Amniotic stem cell (primary cell): ENCODE measurements around the gene DACH1.

Experiments
- DNase-seq: peaks from one replicate; lab custom pipeline; 2025; lab: John Stamatoyannopoulos, UW

DACH1 gene

GRCh38 chr13:71774863-71775262 is 92.1 kb downstream of the DACH1 start:
- DNase-seq: no peak

- no peak for DNase-seq
These were observed 93.5 kb downstream of the DACH1 start for GRCh38 chr13:71773531-71773930.

- no peak for DNase-seq
These were observed 94.6 kb downstream of the DACH1 start for GRCh38 chr13:71772361-71772760.

- DNase-seq: no peak
These were observed 95.9 kb downstream of the DACH1 start for GRCh38 chr13:71771144-71771543.

GRCh38 chr13:71770710-71771109 is 96.3 kb downstream of the DACH1 start:
- no peak for DNase-seq

GRCh38 chr13:71768881-71769280 is 98.1 kb downstream of the DACH1 start:
- DNase-seq: no peak

- no peak for DNase-seq
These were observed 107.1 kb downstream of the DACH1 start for GRCh38 chr13:71759651-71760511.

- DNase-seq: no peak
These were observed 108.2 kb downstream of the DACH1 start for GRCh38 chr13:71758828-71759227.

- no peak for DNase-seq
These were observed 112.5 kb downstream of the DACH1 start for GRCh38 chr13:71754407-71754974.

- no peak for DNase-seq
These were observed 114.1 kb downstream of the DACH1 start for GRCh38 chr13:71752775-71753513.

- DNase-seq: no peak
These were observed 115.9 kb downstream of the DACH1 start for GRCh38 chr13:71751073-71751472.

- DNase-seq: no peak
These were observed 136.7 kb downstream of the DACH1 start for GRCh38 chr13:71730267-71730666.

- DNase-seq: no peak
These were observed 137.6 kb downstream of the DACH1 start for GRCh38 chr13:71729441-71729840.

- DNase-seq: no peak
These were observed 139.3 kb downstream of the DACH1 start for GRCh38 chr13:71727662-71728061.

GRCh38 chr13:71727042-71727441 is 140.0 kb downstream of the DACH1 start:
- no peak for DNase-seq

GRCh38 chr13:71722206-71722605 is 144.8 kb downstream of the DACH1 start:
- no peak for DNase-seq

GRCh38 chr13:71721104-71721503 is 145.9 kb downstream of the DACH1 start:
- no peak for DNase-seq

- DNase-seq: no peak
These were observed 148.1 kb downstream of the DACH1 start for GRCh38 chr13:71718931-71719330.

GRCh38 chr13:71714802-71715375 is 152.1 kb downstream of the DACH1 start:
- no peak for DNase-seq

- DNase-seq: no peak
These were observed 153.9 kb downstream of the DACH1 start for GRCh38 chr13:71712988-71713653.

GRCh38 chr13:71704656-71705055 is 162.3 kb downstream of the DACH1 start:
- no peak for DNase-seq

GRCh38 chr13:71703138-71703537 is 163.9 kb downstream of the DACH1 start:
- DNase-seq: no peak
